ENCODE results near the gene CYREN.
"Not testable (repeated sequence)": the region's sequence is repeated elsewhere in the genome, so short reads cannot be mapped to it uniquely, and the experiment has no call there.

CYREN gene

GRCh38 chr7:135174941-135175340 is 4.4 kb upstream of the CYREN start:
- DNase-seq, result no peak

GRCh38 chr7:135173916-135174315 is 3.4 kb upstream of the CYREN start:
- DNase-seq, result not testable (repeated sequence)

GRCh38 chr7:135171581-135172291 is 1.2 kb upstream of the CYREN start:
- DNase-seq, result not testable (repeated sequence)

- not testable (repeated sequence) for DNase-seq
These were observed 533 bp upstream of the CYREN start for GRCh38 chr7:135170998-135171481.

DNA sequence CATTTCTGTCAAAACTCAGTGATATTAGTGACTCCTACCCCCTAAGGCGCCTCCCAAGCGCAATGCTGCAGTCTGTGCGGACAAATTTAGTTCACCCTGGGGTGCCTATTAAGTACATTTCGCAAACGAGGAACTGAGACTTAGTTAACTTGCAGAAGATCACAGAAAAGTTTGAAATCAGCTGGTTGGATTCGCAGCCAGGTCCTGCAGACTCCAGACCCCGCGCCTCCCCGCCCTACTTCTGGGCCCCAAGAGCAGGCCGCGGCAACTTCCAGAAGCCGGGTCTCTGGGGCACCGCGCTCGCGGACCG is 588 bp downstream of the CYREN start:
- DNase-seq, result peak; percentile 33

DNA sequence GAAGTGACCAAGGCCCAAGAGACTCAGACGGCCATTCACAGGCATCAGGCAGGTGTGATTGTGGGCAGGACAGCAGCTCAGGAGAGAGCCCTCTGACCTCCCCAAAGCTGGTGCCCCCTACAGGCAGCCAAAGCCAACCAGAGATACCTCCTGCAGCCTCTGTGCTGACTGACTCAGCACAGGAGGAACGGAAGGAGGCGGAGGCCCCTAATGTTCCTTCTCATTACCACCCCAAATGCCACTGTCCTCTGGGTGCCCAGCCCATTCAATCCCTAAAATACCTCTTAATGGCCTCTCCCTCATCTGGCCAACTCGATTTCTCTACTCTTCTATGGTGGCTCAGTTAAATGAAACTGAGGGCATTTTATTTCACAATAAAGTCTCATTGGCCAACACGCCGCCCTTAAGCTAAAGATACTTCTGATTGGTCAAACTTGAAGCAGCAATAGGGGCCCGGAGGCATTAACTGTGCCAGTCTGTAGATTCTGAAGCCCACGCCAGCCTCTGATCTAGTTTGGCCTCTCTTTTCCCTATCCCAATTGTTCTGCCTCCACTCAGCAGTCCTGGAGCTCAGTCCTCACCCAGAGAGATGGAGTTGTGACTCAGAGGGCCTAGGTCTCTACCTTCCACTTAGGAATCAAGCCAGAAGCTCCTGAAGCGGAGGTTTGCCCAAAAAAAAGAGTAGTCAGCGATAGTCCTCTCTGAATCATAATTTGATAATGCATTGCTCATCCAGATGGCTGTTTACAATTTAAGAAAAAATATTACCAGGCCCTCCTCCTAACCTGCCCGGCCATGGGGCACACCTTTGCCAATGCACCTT is 1.2 kb downstream of the CYREN start:
- peak; percentile 62 for DNase-seq

- no peak for DNase-seq
These were observed 1.9 kb downstream of the CYREN start for GRCh38 chr7:135168489-135169140.

DNA sequence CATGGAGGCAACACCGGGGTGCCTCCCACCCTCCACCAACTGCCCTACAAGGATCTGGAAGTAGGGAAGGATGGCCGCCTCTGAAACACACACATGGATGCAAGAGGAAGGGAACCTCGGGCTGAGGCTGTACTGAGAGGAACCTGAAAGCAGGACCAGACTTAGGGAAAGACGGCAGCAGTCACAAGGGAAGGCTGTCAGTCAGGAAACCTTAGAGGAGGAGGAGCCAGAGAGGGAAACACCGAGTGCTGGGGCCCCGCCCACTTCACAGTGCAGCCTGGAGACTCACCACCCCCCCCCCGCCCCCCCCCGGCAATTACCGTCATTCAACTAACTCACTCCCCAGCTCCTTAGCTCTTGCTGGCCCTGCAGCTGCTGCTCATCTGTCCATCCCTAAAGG is 2.5 kb downstream of the CYREN start:
- peak; percentile 37 for DNase-seq

GRCh38 chr7:135167365-135167917 is 3.1 kb downstream of the CYREN start:
- DNase-seq, result no peak

GRCh38 chr7:135166338-135166990 is 4.0 kb downstream of the CYREN start:
- no peak for DNase-seq

- no peak for DNase-seq
These were observed 4.6 kb downstream of the CYREN start for GRCh38 chr7:135165862-135166261.

- no peak for DNase-seq
These were observed 6.0 kb downstream of the CYREN start for GRCh38 chr7:135164357-135165061.

- no peak for DNase-seq
These were observed 8.0 kb downstream of the CYREN start for GRCh38 chr7:135162382-135163001.

GRCh38 chr7:135161669-135162068 is 8.8 kb downstream of the CYREN start:
- no peak for DNase-seq

DNA sequence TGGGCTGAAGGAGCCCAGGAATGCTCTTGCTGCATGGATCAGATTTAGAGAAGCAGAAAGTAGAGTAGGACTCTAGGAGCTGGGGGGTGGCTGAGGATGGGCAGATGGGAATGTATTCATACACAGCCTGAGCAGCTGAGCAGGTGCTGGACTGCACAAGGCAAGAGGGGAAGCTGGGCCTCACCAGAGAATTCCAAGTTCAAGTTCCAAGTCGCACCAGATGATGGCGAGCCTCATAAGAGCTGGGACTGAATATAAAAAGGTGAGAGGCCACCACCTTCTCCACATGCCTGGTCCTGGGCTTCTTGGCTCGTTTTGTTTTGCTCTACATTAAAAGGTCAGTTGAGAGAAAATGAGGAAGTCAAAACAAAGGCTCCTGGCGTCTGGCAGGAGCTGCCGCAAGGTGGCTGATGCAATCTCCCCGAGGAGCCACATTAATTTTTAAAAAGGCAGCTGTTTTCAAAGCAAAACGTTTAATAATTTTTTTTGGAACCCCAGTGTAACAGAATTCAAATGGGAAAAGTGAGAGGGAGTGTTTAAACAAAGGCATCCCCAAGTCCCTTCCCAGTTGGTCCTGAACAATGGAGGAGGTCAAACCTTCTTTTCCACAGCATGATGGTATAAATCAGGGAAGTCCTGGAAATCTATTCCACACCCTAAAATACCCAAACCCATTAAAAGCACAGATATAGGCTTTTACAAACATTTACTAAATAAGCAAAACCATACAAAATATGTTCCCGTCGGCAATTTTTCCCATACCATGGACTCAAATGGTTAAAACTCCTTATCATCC is 9.5 kb downstream of the CYREN start:
- no peak for DNase-seq

DNA sequence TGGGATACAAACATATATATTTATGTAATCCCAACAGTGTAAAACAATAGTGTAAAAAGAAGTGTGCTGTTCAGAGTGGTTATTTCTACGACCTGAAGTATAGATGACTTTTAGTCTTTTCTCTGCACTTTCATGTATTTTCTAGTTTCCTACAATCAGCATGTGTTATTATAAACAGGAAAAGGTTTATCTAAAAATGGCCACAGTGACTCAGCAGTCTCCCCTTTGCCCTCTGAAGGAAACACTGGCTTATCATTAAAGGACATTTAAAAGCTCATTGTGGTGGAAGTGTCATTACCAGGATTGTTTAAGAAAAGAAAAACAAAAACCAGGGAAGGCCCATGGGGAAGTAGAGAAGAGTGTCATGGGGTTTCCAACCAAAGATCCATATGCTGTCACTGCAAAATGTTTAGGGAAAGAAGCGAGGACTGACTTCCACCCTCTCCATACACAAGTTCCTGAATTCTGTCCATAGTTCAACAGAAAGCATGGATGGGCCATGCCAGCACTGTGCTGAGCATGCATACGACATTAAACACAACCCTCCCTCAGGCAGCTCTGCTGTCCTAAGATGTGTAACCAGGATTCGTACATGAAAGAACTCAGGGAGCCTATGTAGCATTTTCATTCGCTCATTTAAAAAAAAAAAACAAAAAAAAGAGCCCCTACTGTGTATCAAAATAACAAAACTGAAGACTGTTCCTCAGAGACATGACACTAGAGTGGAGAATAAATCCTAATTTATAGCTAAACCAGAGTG is 10.2 kb downstream of the CYREN start:
- DNase-seq, result no peak

DNA sequence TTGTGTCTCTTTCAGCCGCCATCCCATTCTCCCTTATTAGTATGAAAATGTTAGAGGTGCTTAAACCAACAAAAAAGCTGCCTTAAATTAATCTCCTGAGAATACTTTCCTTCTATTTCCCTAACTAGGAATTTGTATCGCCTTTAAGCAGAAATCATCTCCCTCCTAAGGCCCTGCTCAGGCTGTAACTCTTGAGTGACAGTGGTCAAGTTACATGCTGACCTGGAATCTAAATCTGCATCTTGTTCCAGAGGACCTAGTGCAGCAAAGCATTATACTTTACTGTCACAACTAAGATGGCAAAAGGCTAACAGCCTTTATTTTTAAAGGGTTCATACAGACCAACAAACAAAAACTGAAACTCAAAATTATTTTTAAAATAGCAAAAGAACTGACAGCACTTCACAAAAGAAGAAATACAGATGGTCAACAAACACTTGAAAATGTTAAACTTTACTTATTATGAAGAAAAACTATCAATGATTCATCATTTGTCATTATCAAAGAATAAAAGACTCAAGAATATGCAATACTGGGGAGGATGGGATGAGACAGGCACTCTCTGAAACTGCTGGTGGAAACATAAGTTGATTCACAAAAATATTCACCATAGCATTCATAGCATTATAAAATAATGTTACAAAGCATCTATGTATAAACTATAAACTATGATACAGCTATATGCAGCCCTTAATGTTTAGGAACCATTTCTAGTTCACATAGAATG is 11.0 kb downstream of the CYREN start:
- DNase-seq, result no peak

DNA sequence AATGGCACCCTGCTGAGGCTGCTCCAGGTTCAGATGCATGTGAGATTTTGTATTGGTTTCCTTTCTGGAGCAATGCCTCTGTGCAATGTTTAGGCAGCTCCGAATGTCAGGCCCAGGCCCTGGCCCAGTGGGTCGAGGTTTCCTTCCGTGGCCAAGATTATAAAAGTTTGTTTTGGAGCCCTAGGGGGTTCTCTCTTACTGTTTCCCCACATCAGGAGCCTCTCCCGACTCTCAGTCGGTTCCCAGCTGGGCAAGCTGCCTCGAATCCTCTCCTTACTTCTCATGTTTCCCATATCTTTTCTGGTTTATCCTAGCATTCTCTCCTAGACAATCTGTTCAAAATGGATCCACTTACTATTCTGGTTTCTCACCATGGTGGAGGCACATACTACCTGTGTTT is 11.6 kb downstream of the CYREN start:
- DNase-seq, result no peak

- DNase-seq, result no peak
These were observed 12.3 kb downstream of the CYREN start for GRCh38 chr7:135158141-135158655.

All from stimulated activated CD4-positive, alpha-beta T cell treated with anti-CD3 and anti-CD28 coated beads, Interleukin-4, amount 100 ng/mL, for 1 hour (primary cell).